Vagina (tissue), 2 donors: Measurements from ENCODE around the gene INHBC.

Source experiments
- POLR2A ChIP-seq, 2 donors: fragments of 450-650 bp; IDR thresholded peaks; one replicate each; pipeline ENCODE4 v1.6.1; 2017; ENCODE audit warnings: antibody characterized with exemption in 2 of 2, mild to moderate bottlenecking in 2 of 2, moderate library complexity in 2 of 2
- POLR2AphosphoS5 ChIP-seq, 2 donors: sonication (generic); formaldehyde crosslinking; IDR thresholded peaks; one replicate each; pipeline ENCODE4 v1.9.0; 2017; ENCODE audit warnings: antibody characterized with exemption in 2 of 2, mild to moderate bottlenecking in 2 of 2, low read depth in 1 of 2; ENCODE audit not compliant: insufficient read depth in 1 of 2
- TF ChIP-seq, protein P1 (sequence below), 3 experiments: fragments of 450-650 bp in 2 of 3; fragments of 200-600 bp in 1 of 3; sonication (generic) in 1 of 3; IDR thresholded peaks; one replicate each; pipeline ENCODE4 v1.5.1; 2017 to 2019; ENCODE audit warnings: antibody characterized with exemption in 3 of 3, mild to moderate bottlenecking in 2 of 3, moderate library complexity in 2 of 3

- TF ChIP-seq POLR2A (IDR thresholded peaks at IDR 0.05) (no peak), POLR2AphosphoS5 (IDR thresholded peaks at IDR 0.05; ENCODE audit: insufficient read depth in 1 of 2, low read depth in 1 of 2) (no peak)
- TF ChIP-seq, protein P1, sequence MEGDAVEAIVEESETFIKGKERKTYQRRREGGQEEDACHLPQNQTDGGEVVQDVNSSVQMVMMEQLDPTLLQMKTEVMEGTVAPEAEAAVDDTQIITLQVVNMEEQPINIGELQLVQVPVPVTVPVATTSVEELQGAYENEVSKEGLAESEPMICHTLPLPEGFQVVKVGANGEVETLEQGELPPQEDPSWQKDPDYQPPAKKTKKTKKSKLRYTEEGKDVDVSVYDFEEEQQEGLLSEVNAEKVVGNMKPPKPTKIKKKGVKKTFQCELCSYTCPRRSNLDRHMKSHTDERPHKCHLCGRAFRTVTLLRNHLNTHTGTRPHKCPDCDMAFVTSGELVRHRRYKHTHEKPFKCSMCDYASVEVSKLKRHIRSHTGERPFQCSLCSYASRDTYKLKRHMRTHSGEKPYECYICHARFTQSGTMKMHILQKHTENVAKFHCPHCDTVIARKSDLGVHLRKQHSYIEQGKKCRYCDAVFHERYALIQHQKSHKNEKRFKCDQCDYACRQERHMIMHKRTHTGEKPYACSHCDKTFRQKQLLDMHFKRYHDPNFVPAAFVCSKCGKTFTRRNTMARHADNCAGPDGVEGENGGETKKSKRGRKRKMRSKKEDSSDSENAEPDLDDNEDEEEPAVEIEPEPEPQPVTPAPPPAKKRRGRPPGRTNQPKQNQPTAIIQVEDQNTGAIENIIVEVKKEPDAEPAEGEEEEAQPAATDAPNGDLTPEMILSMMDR (IDR thresholded peaks at IDR 0.05): no peak
Measured at GRCh38 chr12:57418255-57418654, 16.3 kb upstream of the INHBC start.
